IPS-20b (cell line): ENCODE data around the gene MAB21L4.

Experiments
- H3K27ac ChIP-seq: one replicate; pipeline ENCODE4 v1.5.1; 2013; ENCODE audit warnings: low read length
- H3K27me3 ChIP-seq: 2 replicates; pipeline ENCODE4 v1.6.1; 2013; ENCODE audit warnings: mild to moderate bottlenecking, low read length, inconsistent platforms; ENCODE audit not compliant: insufficient read depth
- H3K36me3 ChIP-seq: 2 replicates; pipeline ENCODE4 v1.6.1; 2013; ENCODE audit warnings: low read depth, mild to moderate bottlenecking, inconsistent platforms, low read length, moderate library complexity; ENCODE audit not compliant: insufficient read depth
- H3K4me1 ChIP-seq: 2 replicates; pipeline ENCODE4 v1.6.1; 2013; ENCODE audit warnings: mild to moderate bottlenecking, control low read depth, inconsistent platforms, low read length, moderate library complexity; ENCODE audit not compliant: insufficient read depth
- H3K4me3 ChIP-seq: 2 replicates; pipeline ENCODE4 v1.5.1; 2013; ENCODE audit warnings: mild to moderate bottlenecking, low read length, inconsistent platforms
- H3K9ac ChIP-seq: 2 replicates; pipeline ENCODE4 v1.6.1; 2013; ENCODE audit warnings: low read depth, mild to moderate bottlenecking, inconsistent platforms, low read length, moderate library complexity
- H3K9me3 ChIP-seq: 2 replicates; pipeline ENCODE4 v1.6.1; 2013; ENCODE audit warnings: mild to moderate bottlenecking, low read depth, low read length, inconsistent platforms; ENCODE audit not compliant: insufficient read depth

MAB21L4 gene

DNA sequence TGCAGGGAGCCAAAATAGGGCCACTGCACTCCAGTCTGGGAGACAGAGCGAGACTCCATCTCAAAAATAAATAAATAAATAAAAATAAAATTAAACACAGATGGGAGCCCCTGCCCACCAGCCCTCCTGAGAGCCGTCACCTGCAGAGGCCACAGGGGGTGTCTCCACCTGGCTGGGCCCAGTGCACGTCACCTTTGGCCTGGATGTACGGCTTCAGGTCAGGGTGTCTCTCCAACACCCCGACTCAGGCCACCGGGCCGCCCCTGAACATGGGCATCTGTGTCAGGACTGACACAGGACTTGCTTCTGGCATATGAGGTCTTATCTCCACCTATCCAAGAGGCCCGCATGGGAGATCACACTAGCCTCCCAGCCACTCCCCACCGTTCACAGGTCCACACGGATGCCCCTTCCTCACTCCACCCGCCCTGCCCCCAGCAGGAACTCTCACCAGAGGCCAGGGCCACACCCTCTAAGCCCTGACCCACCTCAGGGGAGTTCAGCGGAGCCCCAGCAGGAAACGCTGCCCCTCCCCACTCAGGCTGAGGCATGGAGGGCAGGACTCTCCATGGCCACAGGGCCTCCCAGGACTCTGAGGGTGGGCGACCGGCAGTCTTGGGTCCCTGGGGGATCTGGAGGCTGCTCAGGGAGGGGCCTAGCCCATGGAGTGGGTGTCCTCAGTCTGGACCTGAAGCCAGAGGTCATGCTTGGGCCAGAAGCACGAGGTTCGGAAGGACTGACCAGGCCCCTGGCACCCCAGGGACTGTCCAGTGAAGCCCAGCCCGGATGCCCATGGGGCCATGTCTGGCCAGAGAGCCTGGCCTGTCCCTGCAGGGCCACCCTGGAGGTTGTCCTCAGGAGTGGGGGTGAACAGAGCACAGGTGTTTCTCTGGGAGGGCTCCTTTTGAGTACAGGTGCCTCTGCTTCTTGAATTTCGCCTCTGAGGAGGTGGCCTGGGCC is 8.5 kb upstream of the MAB21L4 start:
- H3K27me3 ChIP-seq: no peaks in the 10 kb centered on the region
- no peaks in the 10 kb centered on the region for H3K4me1 ChIP-seq
- no peak overlapping the region; the same call in 1 of the 2 replicates for H3K9ac ChIP-seq
- no peaks in the 10 kb centered on the region for H3K9me3 ChIP-seq
- H3K27ac ChIP-seq: no peak overlapping the region
- H3K36me3 ChIP-seq: no peaks in the 10 kb centered on the region
- H3K4me3 ChIP-seq: no peak overlapping the region

DNA sequence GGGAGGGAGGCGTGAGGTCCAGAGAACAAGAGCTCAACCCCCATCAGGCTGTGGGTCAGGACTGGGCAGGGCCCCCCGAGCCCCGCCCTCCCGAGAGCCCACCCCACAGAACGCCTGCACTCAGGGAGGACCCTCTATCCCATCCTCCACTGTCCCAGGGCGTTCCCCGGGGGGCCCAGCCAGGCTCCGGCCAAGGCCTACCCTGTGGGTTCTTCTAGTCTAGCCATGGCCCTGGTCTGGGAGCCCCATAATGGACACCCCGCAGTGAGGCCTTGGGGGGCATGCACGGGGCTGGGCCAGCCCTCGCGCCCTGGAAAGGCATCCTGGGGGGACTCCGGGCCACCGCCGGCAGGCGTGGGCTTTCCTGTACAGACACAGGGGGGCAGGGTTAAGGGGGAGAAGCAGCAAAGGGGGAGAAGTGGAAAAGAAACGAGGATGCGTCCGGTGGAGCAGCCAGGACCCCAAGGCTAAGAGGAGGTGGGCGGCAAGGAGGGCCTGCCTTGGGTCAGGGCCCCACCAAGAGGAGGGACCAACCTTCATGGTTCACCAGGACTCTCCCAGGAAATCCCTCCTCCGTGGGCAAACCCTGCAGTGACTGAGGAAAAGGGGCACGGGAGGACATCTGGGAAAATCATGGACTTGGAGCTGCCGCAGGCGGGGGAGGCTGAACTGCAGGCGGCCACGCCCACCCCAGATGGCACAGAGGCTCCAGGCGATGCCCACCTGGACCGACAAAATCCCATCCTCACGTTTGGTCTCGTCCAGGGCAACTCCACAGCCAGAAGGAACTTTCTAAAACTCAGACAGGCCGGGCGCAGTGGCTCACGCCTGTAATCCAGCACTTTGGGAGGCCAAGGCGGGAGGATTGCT is 7.5 kb upstream of the MAB21L4 start:
- Histone ChIP-seq H3K4me3 (no peak overlapping the region), H3K4me1 (no peaks in the 10 kb centered on the region), H3K27me3 (no peaks in the 10 kb centered on the region), H3K9me3 (no peaks in the 10 kb centered on the region), H3K36me3 (no peaks in the 10 kb centered on the region), H3K27ac (no peak overlapping the region), H3K9ac (no peak overlapping the region)

DNA sequence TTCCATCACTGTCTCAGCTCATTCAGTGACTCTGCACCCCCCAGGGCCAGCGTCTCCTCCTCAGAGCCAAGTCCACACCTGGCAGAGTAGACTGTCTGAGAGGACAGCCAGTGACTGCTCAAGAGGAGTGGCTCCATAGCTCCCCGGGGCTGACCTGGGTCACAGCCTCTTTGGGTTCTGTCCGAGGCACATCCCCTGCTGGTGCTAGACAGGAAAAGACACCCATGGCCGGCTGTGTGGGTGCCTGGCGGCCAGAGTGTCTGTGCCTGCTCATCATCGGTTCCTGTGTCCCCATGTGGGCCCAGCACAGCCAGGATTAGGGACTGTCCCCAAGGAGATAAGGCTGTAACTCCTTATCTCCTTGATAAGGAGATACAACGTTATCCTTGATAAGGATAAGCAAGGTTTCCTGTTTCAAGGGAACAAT is 6.7 kb upstream of the MAB21L4 start:
- Histone ChIP-seq H3K36me3 (no peaks in the 10 kb centered on the region), H3K4me3 (no peak overlapping the region), H3K9ac (no peak overlapping the region), H3K27me3 (no peaks in the 10 kb centered on the region), H3K27ac (no peak overlapping the region), H3K4me1 (no peaks in the 10 kb centered on the region), H3K9me3 (no peaks in the 10 kb centered on the region)

DNA sequence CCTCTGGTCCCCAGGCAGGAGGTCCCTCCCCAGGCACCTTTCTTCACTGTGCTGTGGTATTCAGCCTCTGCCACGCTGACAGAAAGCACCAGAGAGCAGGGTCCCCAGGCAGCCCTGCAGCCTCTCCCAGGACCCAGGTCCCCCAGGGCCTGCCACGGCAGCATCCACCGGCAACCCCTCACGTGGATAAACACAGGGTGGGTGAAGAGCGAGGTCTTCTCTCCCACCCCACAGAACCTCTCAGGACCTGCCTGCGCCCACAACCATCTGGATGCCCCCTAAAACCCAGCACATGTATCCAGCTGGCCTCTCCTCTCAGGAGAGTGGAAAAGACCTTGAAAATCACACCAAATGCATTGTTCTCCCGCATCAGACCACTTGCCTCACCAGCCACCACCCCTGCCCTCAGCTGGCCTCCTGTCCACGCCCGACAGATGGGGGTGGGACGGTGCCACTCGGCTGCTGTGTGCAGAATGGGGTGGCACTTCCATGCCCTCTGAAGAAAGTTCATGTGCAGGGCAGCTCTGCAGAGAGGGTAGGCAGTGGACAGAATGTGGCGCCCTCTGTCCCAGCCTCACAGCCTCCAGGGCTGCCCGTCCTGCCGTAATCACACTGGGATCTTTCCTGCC is 6.1 kb upstream of the MAB21L4 start:
- no peak overlapping the region for H3K4me3 ChIP-seq
- H3K27me3 ChIP-seq: no peaks in the 10 kb centered on the region
- no peaks in the 10 kb centered on the region for H3K4me1 ChIP-seq

DNA sequence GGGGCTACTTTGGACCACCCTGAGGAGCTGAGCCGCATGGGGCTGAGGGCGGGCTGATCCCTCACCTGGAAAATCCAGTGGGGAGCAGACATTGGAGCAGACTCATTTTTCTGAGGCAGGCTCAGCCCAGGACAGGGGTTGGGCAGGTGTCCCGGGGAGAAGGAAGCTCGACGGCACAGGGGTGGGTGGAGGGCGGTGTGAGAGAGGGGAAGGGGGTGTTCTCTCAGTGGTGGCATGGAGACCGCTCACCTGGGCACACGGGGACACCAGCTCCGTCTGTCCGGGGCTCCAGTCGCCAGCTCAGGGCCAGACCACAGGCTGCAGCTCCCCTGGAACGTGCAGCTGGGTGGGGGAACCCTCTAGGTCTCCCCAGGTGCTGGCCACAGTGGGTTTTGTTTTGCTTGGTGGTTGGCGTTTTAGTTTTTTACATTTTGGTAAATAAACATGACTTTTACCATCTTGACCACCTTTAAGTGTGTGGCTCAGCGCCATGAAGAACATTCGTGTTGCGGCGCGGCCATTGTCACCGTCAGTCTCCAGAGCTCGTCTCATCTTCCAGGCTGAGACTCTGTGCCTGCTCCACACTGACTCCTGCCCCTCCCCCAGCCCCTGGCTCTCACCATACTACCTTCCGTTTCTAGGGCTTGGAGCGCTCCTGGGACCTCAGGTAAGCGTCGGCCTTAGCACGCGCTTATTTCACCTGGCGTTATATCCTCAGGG is 4.3 kb upstream of the MAB21L4 start:
- Histone ChIP-seq H3K4me1 (no peaks in the 10 kb centered on the region), H3K36me3 (no peaks in the 10 kb centered on the region), H3K4me3 (no peak overlapping the region), H3K27me3 (no peaks in the 10 kb centered on the region), H3K9me3 (no peaks in the 10 kb centered on the region), H3K27ac (no peak overlapping the region), H3K9ac (no peak overlapping the region)

More for the DNA sequence above, 6.1 kb upstream of the MAB21L4 start:
- Histone ChIP-seq H3K9me3 (no peaks in the 10 kb centered on the region), H3K36me3 (no peaks in the 10 kb centered on the region), H3K9ac (no peak overlapping the region), H3K27ac (no peak overlapping the region)

DNA sequence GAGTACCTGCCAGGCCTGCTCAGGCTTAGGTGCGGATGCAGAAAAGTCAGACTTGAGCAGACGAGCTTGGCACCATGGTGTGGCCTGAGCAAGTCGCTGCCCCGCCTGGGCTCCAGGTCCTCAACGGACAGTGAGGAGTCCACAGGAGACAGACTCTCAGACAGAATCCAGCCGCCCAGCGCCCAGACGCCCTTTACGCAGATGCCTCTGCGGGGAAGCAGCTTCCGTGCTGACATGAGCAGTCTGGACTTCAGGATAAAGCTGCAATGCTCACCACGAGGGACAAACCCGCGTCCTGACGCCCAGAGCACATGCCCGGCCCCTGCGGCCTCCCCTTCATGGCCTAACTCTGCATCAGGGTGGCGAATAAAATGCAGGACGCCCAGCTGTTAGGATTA is 3.5 kb upstream of the MAB21L4 start:
- Histone ChIP-seq H3K27me3 (no peaks in the 10 kb centered on the region), H3K4me1 (no peaks in the 10 kb centered on the region), H3K36me3 (no peaks in the 10 kb centered on the region), H3K9ac (no peak overlapping the region), H3K4me3 (no peak overlapping the region), H3K27ac (no peak overlapping the region), H3K9me3 (no peaks in the 10 kb centered on the region)

DNA sequence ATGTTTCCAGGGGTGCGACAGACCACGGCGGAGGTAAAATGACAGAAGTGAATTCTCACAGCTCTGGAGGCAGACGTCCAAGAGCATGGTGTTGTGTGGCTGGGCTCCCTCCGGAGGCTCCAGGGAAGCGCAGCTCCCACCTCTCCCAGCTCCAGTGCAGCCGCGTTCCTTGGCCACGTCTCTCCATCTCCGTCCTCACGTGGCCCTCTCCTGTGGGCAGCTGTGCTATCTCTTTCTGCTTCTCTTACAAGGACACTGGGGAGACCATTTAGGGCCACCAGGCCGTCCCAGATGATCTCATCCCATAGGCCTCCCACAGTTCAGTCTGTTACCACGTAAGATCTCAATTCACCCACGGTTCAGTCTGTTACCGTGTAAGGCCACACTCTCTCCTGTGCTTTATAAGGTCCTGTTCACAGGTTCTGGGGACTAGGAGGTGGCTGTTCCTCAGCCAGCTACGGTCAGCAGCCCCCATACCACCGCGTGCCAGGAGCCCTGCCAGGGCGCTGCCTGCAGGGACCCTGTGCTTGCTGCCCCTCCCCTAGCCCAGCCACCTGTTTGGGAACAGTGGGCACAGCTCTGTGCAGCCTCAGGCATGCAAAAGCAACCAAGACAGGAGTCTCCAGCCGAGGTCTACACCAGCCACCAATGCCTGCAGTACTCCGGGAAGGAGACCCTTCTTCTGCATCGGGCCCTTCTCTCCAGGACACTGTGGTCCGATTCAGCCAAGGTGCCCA is 2.9 kb upstream of the MAB21L4 start:
- no peak overlapping the region for H3K4me3 ChIP-seq
- no peak overlapping the region for H3K9ac ChIP-seq
- no peaks in the 10 kb centered on the region for H3K27me3 ChIP-seq
- no peak overlapping the region for H3K27ac ChIP-seq
- peaks cover 3% of the 10 kb centered on the region; the same call in 1 of the 2 replicates for H3K4me1 ChIP-seq
- H3K36me3 ChIP-seq: no peaks in the 10 kb centered on the region
- no peaks in the 10 kb centered on the region for H3K9me3 ChIP-seq

DNA sequence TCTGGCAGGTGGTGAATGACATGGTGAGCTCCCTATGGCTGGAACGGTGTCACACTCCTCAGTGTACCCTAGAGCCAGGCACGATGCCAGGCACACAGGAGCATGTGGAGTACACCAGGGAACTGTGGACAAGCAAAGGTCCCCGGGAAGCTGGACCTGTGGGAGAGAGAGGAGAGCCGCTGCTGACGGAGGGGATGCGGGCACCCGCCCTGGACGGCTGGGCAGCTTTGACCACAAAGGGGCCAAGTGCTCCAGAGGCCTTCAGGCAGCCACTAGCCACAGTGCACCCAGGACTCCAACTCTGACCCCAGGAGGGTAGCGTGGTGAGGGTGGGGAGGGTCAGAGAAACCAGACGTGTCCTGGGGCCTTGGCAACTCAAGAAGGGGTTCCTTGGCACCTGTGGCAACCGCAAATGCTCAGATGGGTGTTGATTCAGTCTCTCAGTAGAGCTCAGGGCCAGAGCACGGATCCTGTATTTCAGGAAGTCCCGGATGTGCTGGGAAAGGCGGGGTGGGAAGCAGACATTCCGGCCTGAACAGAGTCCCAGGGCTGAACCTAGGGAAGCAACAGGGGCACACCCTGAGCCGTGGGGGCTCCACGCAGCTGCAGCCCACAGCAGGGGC is 2.3 kb upstream of the MAB21L4 start:
- H3K27ac ChIP-seq: no peak overlapping the region
- no peaks in the 10 kb centered on the region for H3K9me3 ChIP-seq
- no peaks in the 10 kb centered on the region for H3K36me3 ChIP-seq
- peaks cover 6% of the 10 kb centered on the region; the same call in 1 of the 2 replicates for H3K4me1 ChIP-seq
- no peak overlapping the region for H3K4me3 ChIP-seq
- H3K9ac ChIP-seq: no peak overlapping the region
- H3K27me3 ChIP-seq: no peaks in the 10 kb centered on the region

DNA sequence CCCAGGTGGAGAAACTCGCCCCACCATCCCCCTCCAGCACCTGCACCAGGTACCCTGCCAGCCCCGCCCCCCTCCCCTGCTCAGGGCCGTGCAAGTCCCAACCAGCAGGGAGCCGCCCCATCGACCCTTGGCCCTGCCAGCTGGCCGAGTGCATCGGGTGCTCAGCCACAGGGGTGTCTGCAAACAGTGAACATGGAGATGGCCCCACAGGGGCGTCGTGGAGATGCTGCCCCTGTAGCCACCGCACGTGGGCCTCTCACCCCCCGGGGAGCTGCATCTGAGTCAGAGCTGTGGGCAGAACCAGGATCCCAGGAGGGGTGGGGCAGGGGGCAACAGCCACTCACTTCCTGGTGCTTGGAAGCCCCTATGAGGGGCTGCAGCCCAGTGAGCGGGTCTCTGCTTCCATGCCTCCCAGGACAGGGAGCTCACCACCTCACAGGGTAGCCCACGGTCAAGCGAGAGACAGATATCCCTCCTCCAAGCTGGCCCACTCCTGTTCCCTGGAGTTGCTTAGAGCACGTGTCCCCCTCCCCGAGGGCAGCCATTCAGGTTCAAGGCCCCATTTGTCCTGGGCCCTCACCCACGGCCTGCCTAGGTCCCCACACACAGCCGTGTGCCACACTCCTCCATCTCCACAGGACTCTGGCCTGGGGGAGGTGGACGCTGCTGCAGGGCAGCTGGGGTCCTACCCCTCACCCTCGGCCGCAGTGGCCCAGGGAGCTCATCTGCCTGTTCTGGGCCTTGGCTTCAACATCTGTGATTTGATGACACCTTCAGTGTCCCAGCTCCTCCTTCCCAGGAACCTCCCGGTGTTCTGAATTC is 1.1 kb upstream of the MAB21L4 start:
- peaks cover 6% of the 10 kb centered on the region; the same call in 1 of the 2 replicates for H3K4me1 ChIP-seq
- H3K36me3 ChIP-seq: no peaks in the 10 kb centered on the region
- H3K27ac ChIP-seq: no peak overlapping the region
- H3K9me3 ChIP-seq: no peaks in the 10 kb centered on the region
- H3K4me3 ChIP-seq: no peak overlapping the region
- no peaks in the 10 kb centered on the region for H3K27me3 ChIP-seq
- no peak overlapping the region for H3K9ac ChIP-seq

DNA sequence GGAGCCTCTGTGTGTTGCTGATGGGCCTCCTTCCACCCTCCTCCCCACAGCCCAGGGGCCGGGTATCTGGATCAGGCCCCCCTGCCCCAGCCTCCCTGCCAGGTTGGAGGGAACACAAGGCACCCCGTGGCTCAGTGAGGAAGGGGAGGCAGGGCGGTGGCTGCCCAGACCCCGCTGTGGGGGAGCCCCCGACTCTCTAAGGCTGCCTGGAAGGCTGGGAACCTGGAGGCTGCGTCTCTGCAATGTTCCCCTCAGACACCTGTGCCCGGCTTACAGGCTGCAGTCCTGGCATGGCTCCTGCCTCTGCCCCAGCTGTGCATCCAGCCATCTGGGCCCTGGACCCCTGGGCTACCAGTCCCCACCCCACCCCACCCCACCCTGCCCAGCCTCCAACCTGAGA is 438 bp upstream of the MAB21L4 start:
- H3K27me3 ChIP-seq: no peaks in the 10 kb centered on the region
- peaks cover 6% of the 10 kb centered on the region; the same call in 1 of the 2 replicates for H3K4me1 ChIP-seq
- H3K9me3 ChIP-seq: no peaks in the 10 kb centered on the region
- H3K4me3 ChIP-seq: no peak overlapping the region
- no peak overlapping the region for H3K9ac ChIP-seq
- no peaks in the 10 kb centered on the region for H3K36me3 ChIP-seq
- H3K27ac ChIP-seq: no peak overlapping the region
